SK-N-SH (cell line): Measurements from ENCODE around the gene PPEF1. TPM values are rescaled to one million over a fixed set of nuclear protein-coding genes. Genes with fewer than 3 reads are reported as not detected.
A peak's percentile ranks its signal among the peaks of the same experiment; 100 is the strongest.

Experiments
- CTCF ChIA-PET: fragments of 300-600, 350-600 bp; formaldehyde crosslinking; extraction: SDS; loops from one replicate; lab custom pipeline; 2021; lab: Yijun Ruan, JAX
- POLR2A ChIA-PET: fragments of 350-600 bp; sonication (Branson Sonifier 250); formaldehyde crosslinking; extraction: SDS; loops from one replicate; lab custom pipeline; 2020; ENCODE audit warnings: antibody characterized with exemption, inconsistent platforms; lab: Yijun Ruan, JAX
- DNase-seq: peaks from one replicate; pipeline ENCODE4 v3.0.0; 2012
- H2AFZ ChIP-seq: fragments of 200-600 bp; sonication (generic); 2 replicates; pipeline ENCODE4 v1.8.1; 2016; ENCODE audit warnings: antibody characterized with exemption, mild to moderate bottlenecking, low read depth
- H3F3A ChIP-seq: fragments of 200-600 bp; sonication (generic); replicated peaks from 2 replicates; pipeline ENCODE3; 2016; ENCODE audit warnings: antibody characterized with exemption, mild to moderate bottlenecking; ENCODE audit not compliant: insufficient read depth
- H3K27ac ChIP-seq, 2 experiments: fragments of 200-500 bp in 1 of 2; fragments of 200-600 bp in 1 of 2; sonication (Bioruptor generic) in 1 of 2; sonication (generic), shearing (Covaris generic) in 1 of 2; 2 replicates each; pipeline versions ENCODE4 v1.5.1 to v1.6.1; 2014 to 2016; ENCODE audit warnings: low read depth in 2 of 2, inconsistent platforms in 1 of 2, low read length in 1 of 2, mild to moderate bottlenecking in 1 of 2, mixed read lengths in 1 of 2
- H3K27me3 ChIP-seq: fragments of 200-600 bp; sonication (generic), shearing (Covaris generic); 2 replicates; pipeline ENCODE4 v1.6.1; 2016; ENCODE audit warnings: mixed run types; ENCODE audit not compliant: insufficient read depth
- H3K36me3 ChIP-seq, 2 experiments: fragments of 200-500 bp in 1 of 2; fragments of 200-600 bp in 1 of 2; sonication (Bioruptor generic) in 1 of 2; sonication (generic) in 1 of 2; replicated peaks in 1 of 2; 2 replicates each; pipeline versions ENCODE3 to v1.5.1; 2014 to 2016; ENCODE audit warnings: low read length in 1 of 2, mild to moderate bottlenecking in 1 of 2; ENCODE audit not compliant: insufficient read depth in 2 of 2, control insufficient read depth in 1 of 2
- H3K4me1 ChIP-seq, 2 experiments: fragments of 200-500 bp in 1 of 2; fragments of 200-600 bp in 1 of 2; sonication (Bioruptor generic) in 1 of 2; sonication (generic), shearing (Covaris generic) in 1 of 2; 2 replicates each; pipeline versions ENCODE4 v1.5.1 to v1.6.1; 2014 to 2016; ENCODE audit warnings: low read depth in 1 of 2, low read length in 1 of 2, mixed run types in 1 of 2; ENCODE audit not compliant: insufficient read depth in 2 of 2, control insufficient read depth in 1 of 2
- H3K4me2 ChIP-seq: fragments of 200-600 bp; sonication (generic), shearing (Covaris generic); 2 replicates; pipeline ENCODE4 v1.6.1; 2017; ENCODE audit warnings: mixed run types
- H3K4me3 ChIP-seq, 2 experiments: fragments of 200-500 bp in 1 of 2; fragments of 200-600 bp in 1 of 2; sonication (Bioruptor generic) in 1 of 2; sonication (generic), shearing (Covaris generic) in 1 of 2; 2 replicates each; pipeline versions ENCODE4 v1.5.1 to v1.8.1; 2014 to 2016; ENCODE audit warnings: low read depth in 2 of 2, inconsistent platforms in 1 of 2, low read length in 1 of 2, mild to moderate bottlenecking in 1 of 2, mixed read lengths in 1 of 2, moderate library complexity in 1 of 2
- H3K79me2 ChIP-seq: fragments of 200-600 bp; sonication (generic); 2 replicates; pipeline ENCODE4 v1.8.1; 2017; ENCODE audit warnings: mild to moderate bottlenecking; ENCODE audit not compliant: insufficient read depth
- H3K9ac ChIP-seq: fragments of 200-600 bp; sonication (generic); 2 replicates; pipeline ENCODE4 v1.6.1; 2017; ENCODE audit warnings: mixed run types
- H3K9me2 ChIP-seq: fragments of 200-600 bp; sonication (generic); 2 replicates; pipeline ENCODE4 v1.6.1; 2017; ENCODE audit warnings: mixed run types
- H3K9me3 ChIP-seq: fragments of 200-600 bp; sonication (generic); 2 replicates; pipeline ENCODE4 v1.6.1; 2017; ENCODE audit warnings: mixed run types, mild to moderate bottlenecking, moderate library complexity
- H4K20me1 ChIP-seq: fragments of 200-600 bp; sonication (generic); 2 replicates; pipeline ENCODE4 v1.6.1; 2017; ENCODE audit warnings: mild to moderate bottlenecking, mixed run types; ENCODE audit not compliant: insufficient read depth
- CHD2 ChIP-seq: fragments of 150-350 bp; IDR thresholded peaks from 2 replicates; pipeline ENCODE4 v1.6.1; 2018; ENCODE audit warnings: low read length; ENCODE audit not compliant: partially characterized antibody
- EP300 ChIP-seq, 2 experiments: IDR thresholded peaks; 2 replicates each; pipeline versions ENCODE4 v1.4.0 to v1.6.1; 2012; ENCODE audit warnings: borderline replicate concordance in 1 of 2, low read depth in 1 of 2, low read length in 1 of 2
- EZH2phosphoT487 ChIP-seq: fragments of 200-600 bp; sonication (generic); IDR thresholded peaks from 2 replicates; pipeline ENCODE4 v1.6.1; 2017; ENCODE audit warnings: low read depth, mixed run types, mild to moderate bottlenecking, antibody characterized with exemption, moderate library complexity, borderline replicate concordance
- FOXJ3 ChIP-seq: sonication (generic); formaldehyde crosslinking; IDR thresholded peaks from 2 replicates; pipeline ENCODE4 v1.5.1; 2020; ENCODE audit warnings: mild to moderate bottlenecking, missing genetic modification reagents
- FOXM1 ChIP-seq: IDR thresholded peaks from 2 replicates; pipeline ENCODE4 v1.4.0; 2012; ENCODE audit warnings: low read depth, mild to moderate bottlenecking
- GATA2 ChIP-seq: sonication (generic); formaldehyde crosslinking; IDR thresholded peaks from 2 replicates; pipeline ENCODE4 v1.5.0; 2020; ENCODE audit warnings: mild to moderate bottlenecking, missing genetic modification reagents
- MXI1 ChIP-seq: IDR thresholded peaks from 2 replicates; pipeline ENCODE4 v1.6.1; 2012; ENCODE audit warnings: mild to moderate bottlenecking, low read depth, low read length, improper control_type of control experiment
- NFIC ChIP-seq: IDR thresholded peaks from 2 replicates; pipeline ENCODE4 v1.4.0; 2012; ENCODE audit warnings: borderline replicate concordance
- RAD21 ChIP-seq: IDR thresholded peaks from 2 replicates; pipeline ENCODE4 v1.6.1; 2012; ENCODE audit warnings: mild to moderate bottlenecking, low read length
- RFX5 ChIP-seq: IDR thresholded peaks from 2 replicates; pipeline ENCODE4 v1.6.1; 2012; ENCODE audit warnings: mild to moderate bottlenecking, improper control_type of control experiment, low read length
- WGBS: methylation state at CpG from one replicate; pipeline ENCODE4 v1.1.6; 2017; ENCODE audit warnings: low lambda C conversion rate; 5-methylcytosine and 5-hydroxymethylcytosine counted together
- polyA plus RNA-seq, 3 experiments: library from polyadenylated mRNA; depleted of rRNA; stranded (reverse); fragments of >200 nt; gene quantifications; 2 replicates each; pipeline ENCODE4 v1.2.3, GENCODE V29; 2012
- TF ChIP-seq, protein P1 (sequence below): IDR thresholded peaks from 2 replicates; pipeline ENCODE4; 2012
- TF ChIP-seq, protein P2 (sequence below): IDR thresholded peaks from 2 replicates; pipeline ENCODE4 v1.6.1; 2012; ENCODE audit warnings: mild to moderate bottlenecking, low read depth, low read length, moderate library complexity
- TF ChIP-seq, protein P3 (sequence below): fragments of 150-350 bp; IDR thresholded peaks from 2 replicates; pipeline ENCODE4 v1.6.1; 2017; ENCODE audit warnings: antibody characterized with exemption, low read length, low read depth, borderline replicate concordance

The PPEF1 gene, protein sequence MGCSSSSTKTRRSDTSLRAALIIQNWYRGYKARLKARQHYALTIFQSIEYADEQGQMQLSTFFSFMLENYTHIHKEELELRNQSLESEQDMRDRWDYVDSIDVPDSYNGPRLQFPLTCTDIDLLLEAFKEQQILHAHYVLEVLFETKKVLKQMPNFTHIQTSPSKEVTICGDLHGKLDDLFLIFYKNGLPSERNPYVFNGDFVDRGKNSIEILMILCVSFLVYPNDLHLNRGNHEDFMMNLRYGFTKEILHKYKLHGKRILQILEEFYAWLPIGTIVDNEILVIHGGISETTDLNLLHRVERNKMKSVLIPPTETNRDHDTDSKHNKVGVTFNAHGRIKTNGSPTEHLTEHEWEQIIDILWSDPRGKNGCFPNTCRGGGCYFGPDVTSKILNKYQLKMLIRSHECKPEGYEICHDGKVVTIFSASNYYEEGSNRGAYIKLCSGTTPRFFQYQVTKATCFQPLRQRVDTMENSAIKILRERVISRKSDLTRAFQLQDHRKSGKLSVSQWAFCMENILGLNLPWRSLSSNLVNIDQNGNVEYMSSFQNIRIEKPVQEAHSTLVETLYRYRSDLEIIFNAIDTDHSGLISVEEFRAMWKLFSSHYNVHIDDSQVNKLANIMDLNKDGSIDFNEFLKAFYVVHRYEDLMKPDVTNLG
- 0.16 and 0.58 TPM in 2 replicates for polyA plus RNA-seq (2012; rRNA removed)
- polyA plus RNA-seq (2012; cell fraction: cytosol; rRNA removed) = 1.7 TPM in 2 replicates
- 0.27 and 0.29 TPM in 2 replicates for polyA plus RNA-seq (2012; cell fraction: nucleus; rRNA removed)

DNA sequence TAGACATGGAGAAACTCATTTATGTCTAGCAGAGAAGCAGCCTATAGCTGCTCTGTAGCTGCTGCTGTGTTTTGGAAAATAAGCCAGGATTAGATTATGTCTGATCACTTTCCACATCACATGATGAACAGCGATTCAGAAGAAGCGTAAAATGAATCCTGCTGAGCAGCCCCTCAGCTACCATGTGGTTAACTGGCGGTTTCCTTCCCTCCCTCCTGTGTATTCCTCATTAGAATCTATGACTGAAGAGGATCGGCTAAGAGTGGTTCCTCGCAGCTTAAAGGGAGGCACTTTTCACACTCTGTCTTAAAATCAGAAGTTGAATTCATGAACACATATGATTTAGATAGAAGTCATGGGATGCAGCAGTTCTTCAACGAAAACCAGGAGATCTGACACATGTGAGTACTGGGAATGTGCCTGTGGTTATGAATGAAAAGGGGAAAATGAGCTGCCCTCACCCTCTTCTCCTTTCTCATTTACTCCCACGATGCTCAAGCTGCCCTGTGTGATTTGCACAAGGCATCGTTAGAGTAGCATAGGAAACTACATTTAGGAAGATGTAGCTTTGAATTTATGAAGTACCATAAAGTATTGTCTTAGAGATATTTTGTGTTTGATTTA lies at the start of gene PPEF1:
PPEF1 (plus strand) TSS at position 220 of the 624 bp plus-strand sequence; CDS start at position 356, 136 bp downstream.
- peak within 1 kb of the TSS in 1 of 2 experiments; percentile 36; a peak in 2 of 4 replicates for H3K4me3 ChIP-seq
- no peaks in the 10 kb centered on the region for H3K79me2 ChIP-seq
- no peaks in the 10 kb centered on the region for H3K9me2 ChIP-seq
- no peaks in the 10 kb centered on the region for H4K20me1 ChIP-seq
- no peaks in the 10 kb centered on the region for H3F3A ChIP-seq
- H2AFZ ChIP-seq = no peak within 1 kb of the TSS
- H3K27me3 ChIP-seq = no peaks in the 10 kb centered on the region; the same call in 1 of the 2 replicates
- peak; percentile 97 for TF ChIP-seq MXI1
- no peak for TF ChIP-seq FOXJ3 (CRISPR knock-in tag)
- TF ChIP-seq, protein P1, sequence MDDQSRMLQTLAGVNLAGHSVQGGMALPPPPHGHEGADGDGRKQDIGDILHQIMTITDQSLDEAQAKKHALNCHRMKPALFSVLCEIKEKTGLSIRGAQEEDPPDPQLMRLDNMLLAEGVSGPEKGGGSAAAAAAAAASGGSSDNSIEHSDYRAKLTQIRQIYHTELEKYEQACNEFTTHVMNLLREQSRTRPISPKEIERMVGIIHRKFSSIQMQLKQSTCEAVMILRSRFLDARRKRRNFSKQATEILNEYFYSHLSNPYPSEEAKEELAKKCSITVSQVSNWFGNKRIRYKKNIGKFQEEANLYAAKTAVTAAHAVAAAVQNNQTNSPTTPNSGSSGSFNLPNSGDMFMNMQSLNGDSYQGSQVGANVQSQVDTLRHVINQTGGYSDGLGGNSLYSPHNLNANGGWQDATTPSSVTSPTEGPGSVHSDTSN = no peak
- TF ChIP-seq RFX5 = no peak
- TF ChIP-seq NFIC = no peak
- TF ChIP-seq GATA2 = no peak
- TF ChIP-seq CHD2 = peak; percentile 1
- TF ChIP-seq EP300 (IDR thresholded peaks at IDR 0.05; ENCODE audit: borderline replicate concordance in 1 of 2, low read depth in 1 of 2, low read length in 1 of 2) = peak in 1 of 2 experiments; percentile 61; a peak in 1 of 4 replicates
- TF ChIP-seq EZH2phosphoT487 = no peak
- TF ChIP-seq FOXM1 = no peak
- peak; percentile 27; the same call in 1 of the 2 replicates for TF ChIP-seq RAD21
- TF ChIP-seq, protein P2, sequence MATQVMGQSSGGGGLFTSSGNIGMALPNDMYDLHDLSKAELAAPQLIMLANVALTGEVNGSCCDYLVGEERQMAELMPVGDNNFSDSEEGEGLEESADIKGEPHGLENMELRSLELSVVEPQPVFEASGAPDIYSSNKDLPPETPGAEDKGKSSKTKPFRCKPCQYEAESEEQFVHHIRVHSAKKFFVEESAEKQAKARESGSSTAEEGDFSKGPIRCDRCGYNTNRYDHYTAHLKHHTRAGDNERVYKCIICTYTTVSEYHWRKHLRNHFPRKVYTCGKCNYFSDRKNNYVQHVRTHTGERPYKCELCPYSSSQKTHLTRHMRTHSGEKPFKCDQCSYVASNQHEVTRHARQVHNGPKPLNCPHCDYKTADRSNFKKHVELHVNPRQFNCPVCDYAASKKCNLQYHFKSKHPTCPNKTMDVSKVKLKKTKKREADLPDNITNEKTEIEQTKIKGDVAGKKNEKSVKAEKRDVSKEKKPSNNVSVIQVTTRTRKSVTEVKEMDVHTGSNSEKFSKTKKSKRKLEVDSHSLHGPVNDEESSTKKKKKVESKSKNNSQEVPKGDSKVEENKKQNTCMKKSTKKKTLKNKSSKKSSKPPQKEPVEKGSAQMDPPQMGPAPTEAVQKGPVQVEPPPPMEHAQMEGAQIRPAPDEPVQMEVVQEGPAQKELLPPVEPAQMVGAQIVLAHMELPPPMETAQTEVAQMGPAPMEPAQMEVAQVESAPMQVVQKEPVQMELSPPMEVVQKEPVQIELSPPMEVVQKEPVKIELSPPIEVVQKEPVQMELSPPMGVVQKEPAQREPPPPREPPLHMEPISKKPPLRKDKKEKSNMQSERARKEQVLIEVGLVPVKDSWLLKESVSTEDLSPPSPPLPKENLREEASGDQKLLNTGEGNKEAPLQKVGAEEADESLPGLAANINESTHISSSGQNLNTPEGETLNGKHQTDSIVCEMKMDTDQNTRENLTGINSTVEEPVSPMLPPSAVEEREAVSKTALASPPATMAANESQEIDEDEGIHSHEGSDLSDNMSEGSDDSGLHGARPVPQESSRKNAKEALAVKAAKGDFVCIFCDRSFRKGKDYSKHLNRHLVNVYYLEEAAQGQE = no peak
- TF ChIP-seq, protein P3, sequence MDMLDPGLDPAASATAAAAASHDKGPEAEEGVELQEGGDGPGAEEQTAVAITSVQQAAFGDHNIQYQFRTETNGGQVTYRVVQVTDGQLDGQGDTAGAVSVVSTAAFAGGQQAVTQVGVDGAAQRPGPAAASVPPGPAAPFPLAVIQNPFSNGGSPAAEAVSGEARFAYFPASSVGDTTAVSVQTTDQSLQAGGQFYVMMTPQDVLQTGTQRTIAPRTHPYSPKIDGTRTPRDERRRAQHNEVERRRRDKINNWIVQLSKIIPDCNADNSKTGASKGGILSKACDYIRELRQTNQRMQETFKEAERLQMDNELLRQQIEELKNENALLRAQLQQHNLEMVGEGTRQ = no peak
- H3K36me3 ChIP-seq = no peaks in the 10 kb centered on the region
- peak within 1 kb of the TSS in 1 of 2 experiments; percentile 98; a peak in 2 of 4 replicates for H3K27ac ChIP-seq
- no peak within 1 kb of the TSS for H3K9ac ChIP-seq
- ChIA-PET CTCF (interaction anchor here (1.4 to 2.4 kb wide), 3 partner anchors 20 to 62 kb away, joined by 3 to 8 read pairs (median 8); no protein-coding TSS in a partner anchor), POLR2A (interaction anchor here (0.7 to 2.0 kb wide), 4 partner anchors 14 to 283 kb away, joined by 4 to 11 read pairs (median 6); partner anchors contain the start of gene CDKL5)
- 23% methylated on average over 8 of the region's 8 CpGs for WGBS
- no peaks in the 10 kb centered on the region for H3K9me3 ChIP-seq
- DNase-seq = peak; percentile 74
- no peak within 1 kb of the TSS; the same call in 1 of the 2 replicates for H3K4me2 ChIP-seq
- H3K4me1 ChIP-seq = peaks cover 0 to 4% of the 10 kb centered on the region in 2 experiments; a peak in 3 of 4 replicates
